HEK293 (cell line): ENCODE results near the gene RAB20.

Experiments used
- TCF7L2 ChIP-seq: IDR thresholded peaks from 2 replicates; pipeline ENCODE4 v1.6.1; 2011; ENCODE audit warnings: low read depth, mild to moderate bottlenecking, inconsistent platforms, low read length, moderate library complexity, borderline replicate concordance
- TF ChIP-seq, protein P1 (sequence below): fragments of 450-650 bp; formaldehyde crosslinking; IDR thresholded peaks from 2 replicates; pipeline ENCODE4 v1.5.1; 2016; ENCODE audit warnings: missing biosample characterization, missing genetic modification characterization, low read depth
- TF ChIP-seq, protein P2 (sequence below): fragments of 450-650 bp; formaldehyde crosslinking; IDR thresholded peaks from 2 replicates; pipeline ENCODE4 v1.5.1; 2016; ENCODE audit warnings: missing biosample characterization, missing genetic modification characterization

DNA sequence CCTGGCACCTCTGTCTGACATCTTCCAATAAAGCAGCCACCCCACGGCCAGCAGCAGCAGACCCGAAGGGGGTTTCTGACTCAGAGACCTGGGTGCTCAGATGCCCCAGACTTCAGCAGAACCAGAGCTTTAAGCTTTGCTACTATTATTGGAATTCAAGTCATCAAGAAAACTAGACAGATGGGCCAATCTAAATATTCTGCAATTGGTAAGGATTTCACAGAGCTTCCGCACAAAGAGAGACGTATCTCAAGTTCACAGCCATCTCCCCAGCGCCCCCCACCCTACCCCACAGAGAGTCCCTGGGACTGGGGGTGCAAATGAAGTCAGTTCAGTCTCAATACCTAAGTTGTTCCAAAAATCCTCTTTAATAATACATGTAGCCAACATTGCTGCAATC is 38.8 kb downstream of the RAB20 start:
- TF ChIP-seq, protein P1, sequence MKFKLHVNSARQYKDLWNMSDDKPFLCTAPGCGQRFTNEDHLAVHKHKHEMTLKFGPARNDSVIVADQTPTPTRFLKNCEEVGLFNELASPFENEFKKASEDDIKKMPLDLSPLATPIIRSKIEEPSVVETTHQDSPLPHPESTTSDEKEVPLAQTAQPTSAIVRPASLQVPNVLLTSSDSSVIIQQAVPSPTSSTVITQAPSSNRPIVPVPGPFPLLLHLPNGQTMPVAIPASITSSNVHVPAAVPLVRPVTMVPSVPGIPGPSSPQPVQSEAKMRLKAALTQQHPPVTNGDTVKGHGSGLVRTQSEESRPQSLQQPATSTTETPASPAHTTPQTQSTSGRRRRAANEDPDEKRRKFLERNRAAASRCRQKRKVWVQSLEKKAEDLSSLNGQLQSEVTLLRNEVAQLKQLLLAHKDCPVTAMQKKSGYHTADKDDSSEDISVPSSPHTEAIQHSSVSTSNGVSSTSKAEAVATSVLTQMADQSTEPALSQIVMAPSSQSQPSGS (tag by site-specific recombination): no peak
- TF ChIP-seq TCF7L2: no peak
- TF ChIP-seq, protein P2, sequence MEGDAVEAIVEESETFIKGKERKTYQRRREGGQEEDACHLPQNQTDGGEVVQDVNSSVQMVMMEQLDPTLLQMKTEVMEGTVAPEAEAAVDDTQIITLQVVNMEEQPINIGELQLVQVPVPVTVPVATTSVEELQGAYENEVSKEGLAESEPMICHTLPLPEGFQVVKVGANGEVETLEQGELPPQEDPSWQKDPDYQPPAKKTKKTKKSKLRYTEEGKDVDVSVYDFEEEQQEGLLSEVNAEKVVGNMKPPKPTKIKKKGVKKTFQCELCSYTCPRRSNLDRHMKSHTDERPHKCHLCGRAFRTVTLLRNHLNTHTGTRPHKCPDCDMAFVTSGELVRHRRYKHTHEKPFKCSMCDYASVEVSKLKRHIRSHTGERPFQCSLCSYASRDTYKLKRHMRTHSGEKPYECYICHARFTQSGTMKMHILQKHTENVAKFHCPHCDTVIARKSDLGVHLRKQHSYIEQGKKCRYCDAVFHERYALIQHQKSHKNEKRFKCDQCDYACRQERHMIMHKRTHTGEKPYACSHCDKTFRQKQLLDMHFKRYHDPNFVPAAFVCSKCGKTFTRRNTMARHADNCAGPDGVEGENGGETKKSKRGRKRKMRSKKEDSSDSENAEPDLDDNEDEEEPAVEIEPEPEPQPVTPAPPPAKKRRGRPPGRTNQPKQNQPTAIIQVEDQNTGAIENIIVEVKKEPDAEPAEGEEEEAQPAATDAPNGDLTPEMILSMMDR (tag by site-specific recombination): no peak
